ENCODE results near the gene TENM4.

Gene TENM4

GRCh38 chr11:78935398-78936068, 505.3 kb downstream of the TENM4 start:
- no peak for DNase-seq (ENCODE audit: low spot score)

- DNase-seq (ENCODE audit: low spot score): no peak
Observed at GRCh38 chr11:78933350-78933749, 507.5 kb downstream of the TENM4 start.

- DNase-seq (ENCODE audit: low spot score): no peak
Observed at GRCh38 chr11:78932757-78933156, 508.1 kb downstream of the TENM4 start.

GRCh38 chr11:78931891-78932290, 508.9 kb downstream of the TENM4 start:
- DNase-seq (ENCODE audit: low spot score): no peak

GRCh38 chr11:78930810-78931523, 509.9 kb downstream of the TENM4 start:
- no peak for DNase-seq (ENCODE audit: low spot score)

GRCh38 chr11:78929906-78930220, 511.0 kb downstream of the TENM4 start:
- DNase-seq (ENCODE audit: low spot score): no peak

DNA sequence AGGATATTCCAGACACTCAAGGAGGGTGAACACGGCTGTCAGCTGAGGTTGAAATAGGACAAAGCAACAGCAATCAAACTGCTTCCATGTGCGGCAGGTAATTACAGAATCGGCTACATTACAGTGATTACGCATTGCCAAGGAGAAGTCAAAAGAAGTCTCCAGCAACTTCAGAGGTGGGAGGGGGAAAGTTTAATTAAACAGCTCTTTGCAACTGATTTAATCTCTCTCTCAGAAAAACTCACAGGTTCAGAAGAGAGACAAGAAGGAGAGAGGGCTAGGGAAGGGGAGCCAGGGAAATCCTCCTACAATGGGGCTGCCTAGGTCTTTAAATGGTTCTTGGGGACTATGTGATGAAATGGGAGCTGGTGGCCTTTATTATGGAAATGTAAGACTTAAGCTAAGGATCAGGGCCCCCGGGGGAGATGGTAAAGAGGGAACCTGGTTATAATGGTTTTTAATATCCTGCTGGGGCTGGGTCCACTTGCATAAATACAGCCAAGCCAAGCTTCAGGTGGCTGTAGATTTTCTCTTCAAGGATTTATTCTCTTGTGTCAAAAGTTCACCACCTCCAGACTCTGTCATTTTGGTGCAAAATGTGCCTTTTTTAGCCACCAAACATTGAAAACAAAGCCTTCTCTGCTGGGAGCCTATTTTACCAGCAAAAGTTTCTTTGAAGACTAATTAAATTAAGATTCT, 511.5 kb downstream of the TENM4 start:
- DNase-seq (ENCODE audit: low spot score): no peak

- DNase-seq (ENCODE audit: low spot score): no peak
Observed at GRCh38 chr11:78927511-78927910, 513.3 kb downstream of the TENM4 start.

DNA sequence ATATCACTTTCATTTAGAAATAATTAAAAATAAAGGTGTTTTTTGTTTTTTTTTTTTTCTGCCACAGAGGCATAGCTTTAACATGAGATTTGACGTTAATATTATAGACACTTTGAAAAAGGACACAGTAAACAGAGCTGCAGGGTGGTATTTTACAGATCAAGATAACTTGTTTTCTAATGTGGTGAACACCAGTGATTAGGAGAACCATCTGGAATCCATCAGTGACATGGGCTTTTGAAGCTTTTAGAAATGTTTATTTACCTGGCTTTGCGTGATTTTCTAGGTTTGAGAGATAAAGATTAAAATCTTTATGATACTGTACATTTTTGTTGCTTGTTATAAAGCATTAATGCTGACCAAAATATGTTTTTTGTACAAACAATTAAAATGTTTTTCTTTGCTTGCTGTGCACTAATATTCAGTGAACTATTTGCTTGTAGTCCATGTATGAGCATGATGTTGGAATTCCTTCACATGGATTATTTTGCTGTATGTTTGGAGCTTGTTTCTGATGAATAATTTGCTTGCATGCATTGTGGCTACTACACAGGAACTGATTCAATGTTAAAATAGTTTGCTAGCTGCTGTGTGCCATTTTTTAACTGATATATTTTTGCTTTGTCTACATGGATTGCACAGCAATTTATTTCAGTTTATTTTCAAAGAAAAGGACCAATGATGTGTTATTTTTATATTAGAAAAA, 514.0 kb downstream of the TENM4 start:
- DNase-seq (ENCODE audit: low spot score): peak; percentile 22

DNA sequence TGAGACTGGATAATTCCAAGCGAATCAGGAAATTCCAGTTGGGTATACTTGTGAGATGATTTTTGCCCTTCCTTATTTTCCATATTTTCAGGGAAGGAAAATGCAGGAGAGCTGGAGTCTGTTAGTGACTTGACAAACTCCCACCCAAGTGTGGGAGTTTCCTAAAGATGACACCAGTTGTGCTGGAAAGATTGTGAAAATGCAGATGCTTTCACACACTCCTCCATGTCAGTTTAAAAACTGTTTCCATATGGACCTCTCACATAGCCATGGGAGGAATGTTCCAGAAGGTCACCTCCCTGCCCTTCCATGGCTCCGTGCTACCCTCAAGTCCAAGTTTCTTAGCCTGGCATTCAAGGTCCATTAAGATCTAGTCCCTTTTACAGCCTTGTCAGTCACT, 515.4 kb downstream of the TENM4 start:
- no peak for DNase-seq (ENCODE audit: low spot score)

DNA sequence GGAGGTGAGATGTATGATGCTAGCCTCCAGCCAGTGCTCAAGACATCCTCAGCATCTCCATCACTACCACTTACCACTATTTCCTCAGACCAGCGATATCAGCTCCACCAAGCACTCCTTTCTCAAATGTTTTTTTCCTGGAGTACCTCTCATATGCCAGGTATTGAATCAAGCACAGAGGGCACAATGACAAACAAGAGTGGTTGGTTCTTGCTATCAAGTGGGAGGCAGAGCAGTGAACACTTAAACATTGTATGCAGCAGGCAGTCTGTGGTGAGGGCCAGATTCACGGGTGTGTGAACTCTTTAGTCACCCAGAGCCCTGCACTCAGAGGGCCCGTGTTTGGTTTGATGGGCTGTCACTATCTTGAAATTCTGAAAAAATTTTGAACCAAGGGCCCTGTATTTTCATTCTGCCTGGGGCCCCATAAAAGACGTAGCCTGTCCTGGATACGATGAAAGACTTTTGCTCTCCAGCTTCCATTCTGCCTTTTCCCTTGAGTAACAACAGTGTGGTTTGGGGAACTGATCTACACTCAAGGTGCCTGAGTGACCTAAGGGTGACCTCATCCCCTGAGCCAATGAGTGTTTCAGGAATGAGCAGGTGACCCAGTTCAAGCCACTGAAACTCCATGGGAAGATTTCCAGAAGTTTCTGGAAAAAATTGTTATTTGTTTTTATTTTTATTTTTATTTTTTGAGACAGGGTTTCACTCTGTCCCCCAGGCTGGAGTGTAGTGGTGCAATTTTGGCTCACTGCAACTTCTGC, 517.8 kb downstream of the TENM4 start:
- DNase-seq (ENCODE audit: low spot score): no peak

GRCh38 chr11:78921509-78921908, 519.3 kb downstream of the TENM4 start:
- DNase-seq (ENCODE audit: low spot score): no peak

DNA sequence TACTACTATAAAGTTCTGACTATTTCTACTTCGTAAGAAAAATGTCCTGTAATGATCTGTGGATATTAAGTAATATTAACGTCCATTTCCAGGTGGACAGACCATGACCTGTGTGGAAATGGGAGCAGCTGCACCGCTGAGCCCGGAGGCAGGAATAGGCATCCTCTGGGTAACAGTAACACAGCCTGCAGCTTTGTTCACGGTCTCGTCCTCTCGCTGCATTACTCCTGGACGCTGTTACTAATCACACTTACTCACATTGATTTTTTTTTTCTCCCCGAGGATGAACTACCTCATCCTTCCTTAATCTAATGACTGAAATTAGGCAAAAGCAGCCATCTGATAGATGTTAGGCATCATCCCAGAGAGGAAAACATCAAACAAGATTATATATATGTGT, 520.5 kb downstream of the TENM4 start:
- DNase-seq (ENCODE audit: low spot score): no peak

DNA sequence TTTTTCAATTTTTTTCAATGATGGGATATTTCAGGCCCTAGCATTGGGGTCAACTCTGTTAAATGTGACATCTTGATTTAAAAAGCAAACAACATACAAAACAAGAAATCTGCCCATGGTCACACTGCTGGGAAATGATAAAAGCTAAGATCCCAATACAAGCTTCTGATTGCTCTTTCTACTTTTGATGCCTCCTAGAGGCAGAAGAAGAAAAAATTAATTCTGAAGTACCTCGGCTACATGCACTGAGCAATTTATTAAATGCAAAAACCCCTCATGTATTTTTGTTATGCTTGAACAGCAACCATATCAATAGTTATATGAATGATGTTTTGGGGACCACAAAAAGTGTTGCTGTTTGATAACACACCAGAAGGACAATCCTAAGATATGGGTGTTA, 524.1 kb downstream of the TENM4 start:
- no peak for DNase-seq (ENCODE audit: low spot score)

DNA sequence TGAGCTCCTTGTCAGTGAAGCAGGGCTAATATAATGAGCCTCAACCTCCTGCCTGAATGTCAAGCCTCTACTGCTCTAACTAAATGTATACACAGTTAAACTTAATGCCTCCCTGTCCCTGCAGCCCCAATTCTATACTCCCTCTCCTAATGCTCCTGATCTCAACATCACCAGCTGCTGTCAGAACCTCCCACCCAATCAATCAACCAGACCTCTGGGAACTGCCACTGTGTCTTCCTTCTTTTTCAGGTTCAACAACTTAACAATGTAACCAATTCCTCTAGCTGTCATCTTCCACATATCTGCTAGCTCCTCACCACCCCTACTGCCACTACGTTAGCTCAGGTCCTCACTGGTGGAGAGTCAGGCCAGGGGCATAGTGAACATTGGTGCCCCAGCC, 526.3 kb downstream of the TENM4 start:
- DNase-seq (ENCODE audit: low spot score): no peak

DNA sequence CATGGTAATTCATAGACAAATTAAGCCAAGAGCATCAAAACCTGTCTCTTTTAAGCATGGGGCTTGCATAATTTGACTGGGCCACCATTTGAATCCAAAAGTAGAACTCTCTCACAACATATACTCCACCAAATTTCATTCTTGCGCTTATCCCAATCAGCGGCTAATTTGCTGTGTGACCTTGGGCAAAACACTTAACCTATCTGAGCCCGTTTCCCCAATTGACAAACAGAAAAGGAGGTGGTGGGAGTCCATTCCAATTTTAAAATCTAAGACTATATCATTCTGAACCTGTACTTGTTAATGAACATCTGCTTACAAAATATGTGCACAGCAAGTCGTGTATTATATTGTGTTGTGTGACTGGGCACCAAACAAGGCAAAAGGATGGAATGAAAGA, 528.1 kb downstream of the TENM4 start:
- DNase-seq (ENCODE audit: low spot score): no peak

- no peak for DNase-seq (ENCODE audit: low spot score)
Observed at GRCh38 chr11:78910322-78910721, 530.5 kb downstream of the TENM4 start.

DNA sequence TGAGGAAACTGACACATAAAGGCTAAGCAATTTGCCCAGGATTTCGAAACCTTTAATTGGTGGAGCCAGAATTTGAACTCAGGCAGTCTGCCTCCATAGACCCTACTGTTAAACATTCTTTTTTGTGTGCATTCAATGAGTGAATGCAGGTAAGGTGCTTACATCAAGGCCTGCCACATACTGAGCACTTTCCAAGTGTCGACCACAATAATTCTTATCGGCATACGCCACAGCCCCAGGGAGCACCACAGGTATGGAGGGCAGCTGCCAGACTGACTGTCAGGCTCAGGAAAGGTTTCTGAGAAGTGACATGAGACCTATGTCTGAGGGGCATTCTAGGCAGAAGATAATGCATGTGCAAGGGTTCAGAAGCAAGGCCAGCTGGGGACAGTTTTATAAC, 531.4 kb downstream of the TENM4 start:
- DNase-seq (ENCODE audit: low spot score): no peak

DNA sequence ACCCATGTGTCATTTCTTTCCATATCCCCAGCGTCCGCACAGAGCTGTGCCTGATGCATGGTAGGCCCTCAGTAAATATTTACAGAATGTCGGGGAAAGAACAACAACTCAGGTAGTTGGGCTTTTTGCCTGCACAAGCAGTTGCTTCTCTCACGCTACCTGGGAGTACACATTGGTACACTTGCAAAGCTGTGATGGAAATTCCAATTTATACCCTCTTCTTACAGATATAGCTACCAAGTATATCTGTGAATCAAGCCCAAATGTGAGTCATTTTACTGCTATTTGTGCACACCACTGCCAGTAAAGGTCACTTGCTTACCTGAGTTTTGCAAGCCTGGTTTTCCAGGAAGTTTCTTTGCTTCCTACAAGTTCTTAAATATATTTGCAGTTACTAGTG, 533.2 kb downstream of the TENM4 start:
- no peak for DNase-seq (ENCODE audit: low spot score)

DNA sequence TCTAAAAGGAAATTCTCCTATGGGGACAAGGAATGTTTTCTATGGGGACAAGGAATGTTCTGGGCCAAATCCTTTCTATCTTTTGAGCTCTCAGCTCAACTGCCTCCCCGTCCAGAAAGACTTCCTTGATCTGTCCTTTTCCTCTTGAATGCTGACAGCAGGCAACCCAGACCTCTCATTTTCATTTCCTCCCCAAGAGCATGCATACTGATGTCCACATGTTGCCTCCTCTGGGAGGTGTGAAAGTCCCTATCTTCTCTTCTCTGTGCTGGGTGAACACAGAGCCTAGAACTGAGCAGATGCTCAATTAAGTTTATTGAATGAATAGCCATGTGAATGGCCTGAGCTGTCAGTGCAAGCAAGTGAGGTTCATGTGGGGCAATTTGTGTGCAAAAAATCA, 534.3 kb downstream of the TENM4 start:
- DNase-seq (ENCODE audit: low spot score): no peak

- DNase-seq (ENCODE audit: low spot score): no peak
Observed at GRCh38 chr11:78905756-78906155, 535.1 kb downstream of the TENM4 start.
